ENCODE data around the gene CASZ1.

DNA sequence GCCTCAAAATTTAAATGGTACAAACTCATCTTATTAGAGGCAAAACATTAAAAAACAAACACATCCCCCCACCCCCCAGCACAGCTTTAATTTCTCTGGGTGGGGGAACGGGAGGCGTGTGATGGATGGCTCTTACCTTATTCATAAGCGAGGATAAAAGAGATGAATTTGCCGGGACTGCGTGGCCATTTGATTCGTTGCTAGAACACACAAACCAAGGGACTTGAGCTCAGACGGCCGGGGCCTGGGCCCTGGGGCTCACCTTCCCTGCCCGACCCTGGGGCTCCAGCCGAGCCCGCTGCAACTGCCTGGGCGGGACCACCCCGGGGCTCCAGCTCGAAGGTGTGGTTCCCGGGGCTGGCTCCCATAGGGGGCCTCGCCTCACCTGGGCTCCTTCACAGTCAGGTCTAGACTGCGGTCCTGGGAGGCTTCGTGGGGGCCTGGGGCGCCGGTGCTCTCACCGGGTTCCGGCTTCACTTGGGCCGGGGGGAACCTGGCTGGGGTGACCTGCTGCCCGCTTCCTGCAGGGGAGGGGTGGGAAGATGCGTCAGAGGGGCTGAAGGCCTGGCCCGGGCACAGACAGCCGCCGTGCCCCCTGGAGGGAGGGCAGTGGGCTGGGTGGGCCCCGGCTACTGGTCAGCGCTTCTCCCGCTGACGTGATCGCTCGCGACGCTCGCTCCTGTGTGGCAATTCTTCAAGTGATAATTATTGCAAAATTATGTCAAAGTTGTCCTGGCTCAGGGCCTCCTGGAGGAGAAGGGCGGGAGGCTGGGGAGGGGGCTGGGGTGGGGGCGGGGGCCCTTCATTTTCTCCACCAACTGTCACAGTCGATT lies 145.7 kb downstream of the CASZ1 start:
- TF ChIP-seq, protein P1, sequence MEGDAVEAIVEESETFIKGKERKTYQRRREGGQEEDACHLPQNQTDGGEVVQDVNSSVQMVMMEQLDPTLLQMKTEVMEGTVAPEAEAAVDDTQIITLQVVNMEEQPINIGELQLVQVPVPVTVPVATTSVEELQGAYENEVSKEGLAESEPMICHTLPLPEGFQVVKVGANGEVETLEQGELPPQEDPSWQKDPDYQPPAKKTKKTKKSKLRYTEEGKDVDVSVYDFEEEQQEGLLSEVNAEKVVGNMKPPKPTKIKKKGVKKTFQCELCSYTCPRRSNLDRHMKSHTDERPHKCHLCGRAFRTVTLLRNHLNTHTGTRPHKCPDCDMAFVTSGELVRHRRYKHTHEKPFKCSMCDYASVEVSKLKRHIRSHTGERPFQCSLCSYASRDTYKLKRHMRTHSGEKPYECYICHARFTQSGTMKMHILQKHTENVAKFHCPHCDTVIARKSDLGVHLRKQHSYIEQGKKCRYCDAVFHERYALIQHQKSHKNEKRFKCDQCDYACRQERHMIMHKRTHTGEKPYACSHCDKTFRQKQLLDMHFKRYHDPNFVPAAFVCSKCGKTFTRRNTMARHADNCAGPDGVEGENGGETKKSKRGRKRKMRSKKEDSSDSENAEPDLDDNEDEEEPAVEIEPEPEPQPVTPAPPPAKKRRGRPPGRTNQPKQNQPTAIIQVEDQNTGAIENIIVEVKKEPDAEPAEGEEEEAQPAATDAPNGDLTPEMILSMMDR (IDR thresholded peaks at IDR 0.05) = no peak
- no peak for TF ChIP-seq POLR2A (IDR thresholded peaks at IDR 0.05)

Measured in adrenal gland (tissue), 5 donors.